Measurements from ENCODE around the gene NR1H3. TPM values are rescaled to one million over a fixed set of nuclear protein-coding genes. Genes with fewer than 3 reads are reported as not detected.
"Not testable (repeated sequence)": the region's sequence is repeated elsewhere in the genome, so short reads cannot be mapped to it uniquely, and the experiment has no call there.

Gene NR1H3
- total and polyA plus RNA-seq, 5 donors, result 22.9 to 42.2 (median 32.6) TPM

- DNase-seq, result no peak
- no peak for ATAC-seq
- 85% methylated on average over 1 of the region's 1 CpG for WGBS
- intact Hi-C loops (cut with DNase I), result no loop called here
- Histone ChIP-seq H3K27ac (ENCODE audit: low read length) (peak overlapping the region; percentile 84), H3K4me3 (ENCODE audit: low read length) (no peak overlapping the region), H3K27me3 (ENCODE audit: control insufficient read depth, insufficient read depth) (no peaks in the 10 kb centered on the region), H3K4me1 (ENCODE audit: control insufficient read depth, insufficient read depth, low read length) (peaks cover 13% of the 10 kb centered on the region), H3K9me3 (ENCODE audit: control insufficient read depth, low read length) (no peaks in the 10 kb centered on the region)
These were observed 48.7 kb downstream of the NR1H3 start for GRCh38 chr11:47306484-47306844.

- intact Hi-C loops (cut with DNase I), result no loop called here
- 86% methylated on average over 6 of the region's 6 CpGs for WGBS
- Histone ChIP-seq H3K4me3 (ENCODE audit: low read length) (no peak overlapping the region), H3K27me3 (ENCODE audit: control insufficient read depth, insufficient read depth) (no peaks in the 10 kb centered on the region), H3K9me3 (ENCODE audit: control insufficient read depth, low read length) (no peaks in the 10 kb centered on the region), H3K27ac (ENCODE audit: low read length) (no peak overlapping the region), H3K4me1 (ENCODE audit: control insufficient read depth, insufficient read depth, low read length) (peaks cover 13% of the 10 kb centered on the region)
- DNase-seq, result peak in 1 of 3 donors; percentile 16
- no peak for ATAC-seq
These were observed 50.4 kb downstream of the NR1H3 start for GRCh38 chr11:47308050-47308823.

- no peaks in the 10 kb centered on the region for H3K4me1 ChIP-seq (ENCODE audit: control insufficient read depth, insufficient read depth, low read length)
- H3K9me3 ChIP-seq (ENCODE audit: control insufficient read depth, low read length), result no peaks in the 10 kb centered on the region
- H3K4me3 ChIP-seq (ENCODE audit: low read length), result no peak overlapping the region
- WGBS, result 74% methylated on average over 5 of the region's 5 CpGs
- no peak for ATAC-seq
- H3K27me3 ChIP-seq (ENCODE audit: control insufficient read depth, insufficient read depth), result no peaks in the 10 kb centered on the region
- peak in 1 of 3 donors; percentile 23 for DNase-seq
- intact Hi-C loops (cut with DNase I), result no loop called here
- no peak overlapping the region for H3K27ac ChIP-seq (ENCODE audit: low read length)
These were observed 57.2 kb downstream of the NR1H3 start for GRCh38 chr11:47314992-47315391.

- H3K27ac ChIP-seq (ENCODE audit: low read length); H3K4me3 ChIP-seq (ENCODE audit: low read length); ATAC-seq: not testable (repeated sequence)
These were observed 58.7 kb downstream of the NR1H3 start for GRCh38 chr11:47316501-47316900.

DNA sequence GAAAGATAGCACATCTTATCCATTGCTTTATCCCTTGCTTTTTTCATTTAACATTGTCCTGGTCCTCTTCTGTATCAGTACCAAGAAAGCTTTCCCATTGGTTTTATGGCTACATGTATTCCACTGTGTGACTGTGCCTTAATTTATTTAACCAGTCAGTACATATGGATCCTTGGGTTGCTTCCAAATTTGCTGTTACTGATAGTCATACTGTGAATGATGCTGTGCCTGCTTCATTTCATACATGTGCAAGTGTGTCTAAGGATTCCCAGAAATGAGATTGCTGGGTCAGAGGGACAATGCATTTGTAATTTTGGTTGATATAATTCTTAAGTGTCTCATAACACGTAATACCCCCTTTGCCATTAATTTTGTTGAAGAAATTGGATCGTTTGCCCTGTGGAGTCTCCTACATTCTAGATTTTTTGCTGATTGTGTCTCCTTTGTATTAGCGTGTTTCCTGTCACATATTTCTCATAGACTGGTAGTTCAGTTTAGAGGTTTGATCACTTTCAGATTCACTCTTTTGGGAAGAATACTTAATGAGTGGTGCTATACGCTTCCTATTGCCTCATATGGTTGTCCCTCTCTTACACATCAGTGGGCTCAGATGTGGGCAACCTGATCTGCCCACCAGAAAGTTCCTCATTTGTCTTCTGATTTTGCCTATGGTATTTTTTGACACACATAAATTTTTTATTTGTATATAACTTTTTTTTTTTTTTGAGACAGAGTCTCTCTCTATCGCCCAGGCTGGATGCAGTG, 59.5 kb downstream of the NR1H3 start:
- no peaks in the 10 kb centered on the region for H3K9me3 ChIP-seq (ENCODE audit: control insufficient read depth, low read length)
- H3K27ac ChIP-seq (ENCODE audit: low read length), result no peak overlapping the region
- intact Hi-C loops (cut with DNase I), result no loop called here
- no peak overlapping the region for H3K4me3 ChIP-seq (ENCODE audit: low read length)
- H3K4me1 ChIP-seq (ENCODE audit: control insufficient read depth, insufficient read depth, low read length), result no peaks in the 10 kb centered on the region
- no peak for DNase-seq
- H3K27me3 ChIP-seq (ENCODE audit: control insufficient read depth, insufficient read depth), result no peaks in the 10 kb centered on the region
- ATAC-seq, result no peak
- WGBS, result 79% methylated on average over 5 of the region's 5 CpGs

More at GRCh38 chr11:47316501-47316900, 58.7 kb downstream of the NR1H3 start:
- H3K9me3 ChIP-seq (ENCODE audit: control insufficient read depth, low read length); H3K4me1 ChIP-seq (ENCODE audit: control insufficient read depth, insufficient read depth, low read length); intact Hi-C loops (cut with DNase I); H3K27me3 ChIP-seq (ENCODE audit: control insufficient read depth, insufficient read depth): not testable (repeated sequence)
- 90% methylated on average over 8 of the region's 8 CpGs for WGBS
- DNase-seq, result peak in 1 of 3 donors; percentile 22

GRCh38 chr11:47318166-47318565, 60.4 kb downstream of the NR1H3 start:
- H3K4me1 ChIP-seq (ENCODE audit: control insufficient read depth, insufficient read depth, low read length), result no peaks in the 10 kb centered on the region
- DNase-seq, result no peak
- H3K27me3 ChIP-seq (ENCODE audit: control insufficient read depth, insufficient read depth), result no peaks in the 10 kb centered on the region
- no peaks in the 10 kb centered on the region for H3K9me3 ChIP-seq (ENCODE audit: control insufficient read depth, low read length)
- 87% methylated on average over 2 of the region's 2 CpGs for WGBS
- intact Hi-C loops (cut with DNase I), result no loop called here
- ATAC-seq, result no peak
- no peak overlapping the region for H3K27ac ChIP-seq (ENCODE audit: low read length)
- H3K4me3 ChIP-seq (ENCODE audit: low read length), result no peak overlapping the region

Other genes starting within 250 kb of the NR1H3 start
- 10 to 100 TPM; 43.8 to 67.4 (median 56.5) TPM for gene ARFGAP2, start 81.1 kb upstream of the NR1H3 start, total RNA-seq
- 39.8 TPM for gene ARFGAP2, start 81.1 kb upstream of the NR1H3 start, polyA plus RNA-seq
- gene PACSIN3, start 71.6 kb upstream of the NR1H3 start, total RNA-seq, result 100 to 1,000 TPM; 110 to 156 (median 123) TPM
- 137 TPM for gene PACSIN3, start 71.6 kb upstream of the NR1H3 start, polyA plus RNA-seq
- 10 to 100 TPM in 3 of 4 donors, 1 to 10 TPM in 1; 9.2 to 12.4 (median 11.8) TPM for gene DDB2, start 43.0 kb upstream of the NR1H3 start, total RNA-seq
- gene DDB2, start 43.0 kb upstream of the NR1H3 start, polyA plus RNA-seq, result 10.5 TPM
- gene ACP2, start 9.2 kb upstream of the NR1H3 start, total RNA-seq, result 10 to 100 TPM; 21.7 to 25.9 (median 25.5) TPM
- 24.7 TPM for gene ACP2, start 9.2 kb upstream of the NR1H3 start, polyA plus RNA-seq
- 10 to 100 TPM; 42.2 to 73.7 (median 54.7) TPM for gene MADD, start 12.1 kb downstream of the NR1H3 start, total RNA-seq
- 27.9 TPM for gene MADD, start 12.1 kb downstream of the NR1H3 start, polyA plus RNA-seq
- gene MYBPC3, start 94.7 kb downstream of the NR1H3 start, total RNA-seq, result 1,000 to 10,000 TPM in 3 of 4 donors, 100 to 1,000 TPM in 1; 953 to 1,924 (median 1,412) TPM
- 1,009 TPM for gene MYBPC3, start 94.7 kb downstream of the NR1H3 start, polyA plus RNA-seq
- 10 to 100 TPM; 11.6 to 24.1 (median 18.6) TPM for gene SPI1, start 120.6 kb downstream of the NR1H3 start, total RNA-seq
- 5.9 TPM for gene SPI1, start 120.6 kb downstream of the NR1H3 start, polyA plus RNA-seq
- gene SLC39A13, start 150.6 kb downstream of the NR1H3 start, total RNA-seq, result 10 to 100 TPM; 41.7 to 46.6 (median 44.9) TPM
- gene SLC39A13, start 150.6 kb downstream of the NR1H3 start, polyA plus RNA-seq, result 61.6 TPM
- 100 to 1,000 TPM; 122 to 162 (median 155) TPM for gene PSMC3, start 168.4 kb downstream of the NR1H3 start, total RNA-seq
- 170 TPM for gene PSMC3, start 168.4 kb downstream of the NR1H3 start, polyA plus RNA-seq
- gene RAPSN, start 191.1 kb downstream of the NR1H3 start, total RNA-seq, result under 1 TPM; 0.17 to 0.50 (median 0.39) TPM
- 0.23 TPM for gene RAPSN, start 191.1 kb downstream of the NR1H3 start, polyA plus RNA-seq

All from right cardiac atrium (tissue), 5 donors.